ENCODE measurements around the gene ACAP3.

The ACAP3 gene

DNA sequence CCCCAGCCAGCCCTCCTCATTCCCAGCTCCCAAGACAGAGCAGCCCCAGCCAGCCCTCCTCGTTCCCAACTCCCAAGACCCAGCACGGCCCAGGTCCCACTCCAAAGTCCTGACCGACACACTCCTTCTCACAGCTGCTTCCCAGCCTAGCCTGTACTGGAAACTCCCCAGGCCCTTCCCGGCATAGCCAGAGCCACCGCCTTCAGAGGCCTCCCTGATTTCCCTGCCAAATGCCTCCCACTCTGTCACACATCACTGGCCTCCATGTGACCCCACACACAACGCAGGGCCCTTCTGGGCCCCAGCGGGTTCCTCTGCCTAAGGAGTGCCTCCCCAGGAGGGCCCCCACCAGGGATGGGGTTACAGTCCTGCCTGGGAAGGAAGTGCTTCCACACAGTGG lies 36.9 kb downstream of the ACAP3 start:
- TF ChIP-seq, protein P1, sequence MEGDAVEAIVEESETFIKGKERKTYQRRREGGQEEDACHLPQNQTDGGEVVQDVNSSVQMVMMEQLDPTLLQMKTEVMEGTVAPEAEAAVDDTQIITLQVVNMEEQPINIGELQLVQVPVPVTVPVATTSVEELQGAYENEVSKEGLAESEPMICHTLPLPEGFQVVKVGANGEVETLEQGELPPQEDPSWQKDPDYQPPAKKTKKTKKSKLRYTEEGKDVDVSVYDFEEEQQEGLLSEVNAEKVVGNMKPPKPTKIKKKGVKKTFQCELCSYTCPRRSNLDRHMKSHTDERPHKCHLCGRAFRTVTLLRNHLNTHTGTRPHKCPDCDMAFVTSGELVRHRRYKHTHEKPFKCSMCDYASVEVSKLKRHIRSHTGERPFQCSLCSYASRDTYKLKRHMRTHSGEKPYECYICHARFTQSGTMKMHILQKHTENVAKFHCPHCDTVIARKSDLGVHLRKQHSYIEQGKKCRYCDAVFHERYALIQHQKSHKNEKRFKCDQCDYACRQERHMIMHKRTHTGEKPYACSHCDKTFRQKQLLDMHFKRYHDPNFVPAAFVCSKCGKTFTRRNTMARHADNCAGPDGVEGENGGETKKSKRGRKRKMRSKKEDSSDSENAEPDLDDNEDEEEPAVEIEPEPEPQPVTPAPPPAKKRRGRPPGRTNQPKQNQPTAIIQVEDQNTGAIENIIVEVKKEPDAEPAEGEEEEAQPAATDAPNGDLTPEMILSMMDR (IDR thresholded peaks at IDR 0.05): no peak

GRCh38 chr1:1268284-1268682 lies 39.4 kb downstream of the ACAP3 start:
- TF ChIP-seq, protein P1 (IDR thresholded peaks at IDR 0.05): no peak

- TF ChIP-seq, protein P1 (IDR thresholded peaks at IDR 0.05): no peak
Measured at GRCh38 chr1:1267488-1268283, 40.0 kb downstream of the ACAP3 start.

DNA sequence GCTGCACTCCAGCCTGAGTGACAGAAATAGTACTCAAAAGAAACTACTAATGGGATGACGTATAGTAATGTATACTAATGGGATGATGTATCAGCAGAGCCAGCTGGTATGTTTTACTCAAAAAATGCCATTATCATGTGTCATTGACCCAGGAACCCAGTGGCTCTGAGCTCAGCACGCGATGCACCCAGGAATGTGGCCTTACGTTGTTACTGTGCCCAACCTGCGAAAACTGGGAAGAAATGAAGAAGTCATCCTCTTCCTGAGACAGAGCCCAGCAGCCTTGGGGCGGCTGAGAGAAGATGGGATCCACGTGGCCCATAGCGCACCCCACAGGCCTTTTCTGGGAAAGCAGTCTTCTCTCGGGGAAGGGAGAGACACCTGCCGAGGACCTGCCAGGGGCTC lies 42.9 kb downstream of the ACAP3 start:
- TF ChIP-seq, protein P1 (IDR thresholded peaks at IDR 0.05): no peak

GRCh38 chr1:1264026-1264425 lies 43.7 kb downstream of the ACAP3 start:
- TF ChIP-seq, protein P1 (IDR thresholded peaks at IDR 0.05): no peak

DNA sequence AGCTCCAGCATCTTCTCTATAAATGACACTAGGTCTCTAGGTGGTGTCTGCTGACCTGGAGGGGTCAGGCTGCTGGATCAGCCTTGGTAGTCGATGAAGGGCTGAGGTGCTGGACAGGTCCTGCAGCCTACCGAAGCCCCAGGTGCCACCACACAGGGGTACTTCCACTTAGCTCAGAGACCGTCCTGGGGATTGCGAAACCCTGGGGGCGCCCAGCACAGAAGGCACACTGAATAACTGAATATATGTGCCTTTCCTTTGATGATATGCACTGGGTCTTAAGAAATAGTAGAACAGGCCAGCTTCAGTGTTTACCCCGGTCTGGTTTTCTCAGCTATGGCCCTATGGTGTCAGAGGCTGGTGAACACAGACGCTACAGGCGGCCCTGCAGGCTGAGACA lies 45.0 kb downstream of the ACAP3 start:
- TF ChIP-seq, protein P1 (IDR thresholded peaks at IDR 0.05): no peak

- TF ChIP-seq, protein P1 (IDR thresholded peaks at IDR 0.05): no peak
Measured at GRCh38 chr1:1262071-1262470, 45.7 kb downstream of the ACAP3 start.

Data from LNCAP (cell line).